ENCODE data around the gene PLEKHG4B. TPM values are rescaled to one million over a fixed set of nuclear protein-coding genes. Genes with fewer than 3 reads are reported as not detected.

The PLEKHG4B gene
- total RNA-seq, 1 experiment from 2014 or later: 51.4 TPM

GRCh38 chr5:182126-182525 lies 90.2 kb downstream of the PLEKHG4B start:
- H3K27me3 Mint-ChIP-seq (ENCODE audit: low read depth): no peaks in the 10 kb centered on the region
- ChIA-PET CTCF (no interaction called here), POLR2A (no interaction called here)
- peaks cover 13% of the 10 kb centered on the region for H3K4me1 Mint-ChIP-seq
- H3K4me3 Mint-ChIP-seq: no peak overlapping the region
- no peaks in the 10 kb centered on the region for H3K9me3 Mint-ChIP-seq
- TF ChIP-seq SMAD3 (CRISPR knock-in tag; IDR thresholded peaks at IDR 0.05; ENCODE audit: borderline replicate concordance) (no peak), USF1 (CRISPR knock-in tag; IDR thresholded peaks at IDR 0.05) (no peak), ZSCAN18 (CRISPR knock-in tag; IDR thresholded peaks at IDR 0.05) (no peak), ZNF416 (CRISPR knock-in tag; IDR thresholded peaks at IDR 0.05) (no peak), ZNF425 (CRISPR knock-in tag; conservative IDR thresholded peaks at IDR 0.05) (no peak), RELA (CRISPR knock-in tag; IDR thresholded peaks at IDR 0.05; ENCODE audit: borderline replicate concordance) (no peak), ZNF671 (CRISPR knock-in tag; IDR thresholded peaks at IDR 0.05) (no peak), E2F5 (CRISPR knock-in tag; IDR thresholded peaks at IDR 0.05) (no peak)
- TF ChIP-seq, protein P1, sequence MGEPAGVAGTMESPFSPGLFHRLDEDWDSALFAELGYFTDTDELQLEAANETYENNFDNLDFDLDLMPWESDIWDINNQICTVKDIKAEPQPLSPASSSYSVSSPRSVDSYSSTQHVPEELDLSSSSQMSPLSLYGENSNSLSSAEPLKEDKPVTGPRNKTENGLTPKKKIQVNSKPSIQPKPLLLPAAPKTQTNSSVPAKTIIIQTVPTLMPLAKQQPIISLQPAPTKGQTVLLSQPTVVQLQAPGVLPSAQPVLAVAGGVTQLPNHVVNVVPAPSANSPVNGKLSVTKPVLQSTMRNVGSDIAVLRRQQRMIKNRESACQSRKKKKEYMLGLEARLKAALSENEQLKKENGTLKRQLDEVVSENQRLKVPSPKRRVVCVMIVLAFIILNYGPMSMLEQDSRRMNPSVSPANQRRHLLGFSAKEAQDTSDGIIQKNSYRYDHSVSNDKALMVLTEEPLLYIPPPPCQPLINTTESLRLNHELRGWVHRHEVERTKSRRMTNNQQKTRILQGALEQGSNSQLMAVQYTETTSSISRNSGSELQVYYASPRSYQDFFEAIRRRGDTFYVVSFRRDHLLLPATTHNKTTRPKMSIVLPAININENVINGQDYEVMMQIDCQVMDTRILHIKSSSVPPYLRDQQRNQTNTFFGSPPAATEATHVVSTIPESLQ (CRISPR knock-in tag; IDR thresholded peaks at IDR 0.05): no peak
- TF ChIP-seq, protein P2, sequence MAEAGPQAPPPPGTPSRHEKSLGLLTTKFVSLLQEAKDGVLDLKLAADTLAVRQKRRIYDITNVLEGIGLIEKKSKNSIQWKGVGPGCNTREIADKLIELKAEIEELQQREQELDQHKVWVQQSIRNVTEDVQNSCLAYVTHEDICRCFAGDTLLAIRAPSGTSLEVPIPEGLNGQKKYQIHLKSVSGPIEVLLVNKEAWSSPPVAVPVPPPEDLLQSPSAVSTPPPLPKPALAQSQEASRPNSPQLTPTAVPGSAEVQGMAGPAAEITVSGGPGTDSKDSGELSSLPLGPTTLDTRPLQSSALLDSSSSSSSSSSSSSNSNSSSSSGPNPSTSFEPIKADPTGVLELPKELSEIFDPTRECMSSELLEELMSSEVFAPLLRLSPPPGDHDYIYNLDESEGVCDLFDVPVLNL (CRISPR knock-in tag; IDR thresholded peaks at IDR 0.05; ENCODE audit: borderline replicate concordance, low read depth): no peak
- peaks cover 20% of the 10 kb centered on the region for H3K36me3 Mint-ChIP-seq
- no peak overlapping the region for H3K27ac Mint-ChIP-seq
- DNase-seq (ENCODE audit: low spot score): no peak
- no peak for ATAC-seq

DNA sequence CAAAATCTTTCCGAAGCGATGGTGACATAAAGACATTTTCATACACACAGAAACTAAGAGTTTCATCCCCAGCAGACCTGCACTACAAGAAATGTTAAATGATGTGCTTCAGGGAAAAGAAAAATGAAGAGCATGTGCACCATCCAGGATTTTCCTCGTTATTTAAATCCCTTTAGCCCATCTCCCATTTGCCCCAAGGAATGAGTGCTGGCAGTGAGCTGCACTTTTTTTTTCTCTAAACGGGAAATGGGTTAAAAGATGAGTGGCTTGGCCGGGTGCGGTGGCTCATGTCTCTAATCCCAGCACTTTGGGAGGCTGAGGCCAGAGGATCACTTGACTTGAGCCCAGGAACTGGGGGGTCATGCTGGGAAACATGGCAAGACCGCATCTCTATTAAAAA lies 92.5 kb downstream of the PLEKHG4B start:
- ATAC-seq (no peak), DNase-seq (ENCODE audit: low spot score) (no peak)
- Mint-ChIP-seq H3K27ac (no peak overlapping the region), H3K27me3 (ENCODE audit: low read depth) (no peaks in the 10 kb centered on the region; the same call in 1 of the 2 replicates), H3K9me3 (no peaks in the 10 kb centered on the region), H3K36me3 (peaks cover 20% of the 10 kb centered on the region), H3K4me3 (no peak overlapping the region), H3K4me1 (peaks cover 21% of the 10 kb centered on the region)
- ChIA-PET POLR2A (no interaction called here), CTCF (no interaction called here)
- no peak for TF ChIP-seq ZNF532 (CRISPR knock-in tag; IDR thresholded peaks at IDR 0.05; ENCODE audit: borderline replicate concordance)
- no peak for TF ChIP-seq CREB1 (CRISPR knock-in tag; IDR thresholded peaks at IDR 0.05)
- no peak for TF ChIP-seq ZNF232 (CRISPR knock-in tag; IDR thresholded peaks at IDR 0.05)
- no peak for TF ChIP-seq ZNF416 (CRISPR knock-in tag; IDR thresholded peaks at IDR 0.05)
- no peak for TF ChIP-seq ZNF219 (CRISPR knock-in tag; IDR thresholded peaks at IDR 0.05; ENCODE audit: borderline replicate concordance)
- TF ChIP-seq, protein P3, sequence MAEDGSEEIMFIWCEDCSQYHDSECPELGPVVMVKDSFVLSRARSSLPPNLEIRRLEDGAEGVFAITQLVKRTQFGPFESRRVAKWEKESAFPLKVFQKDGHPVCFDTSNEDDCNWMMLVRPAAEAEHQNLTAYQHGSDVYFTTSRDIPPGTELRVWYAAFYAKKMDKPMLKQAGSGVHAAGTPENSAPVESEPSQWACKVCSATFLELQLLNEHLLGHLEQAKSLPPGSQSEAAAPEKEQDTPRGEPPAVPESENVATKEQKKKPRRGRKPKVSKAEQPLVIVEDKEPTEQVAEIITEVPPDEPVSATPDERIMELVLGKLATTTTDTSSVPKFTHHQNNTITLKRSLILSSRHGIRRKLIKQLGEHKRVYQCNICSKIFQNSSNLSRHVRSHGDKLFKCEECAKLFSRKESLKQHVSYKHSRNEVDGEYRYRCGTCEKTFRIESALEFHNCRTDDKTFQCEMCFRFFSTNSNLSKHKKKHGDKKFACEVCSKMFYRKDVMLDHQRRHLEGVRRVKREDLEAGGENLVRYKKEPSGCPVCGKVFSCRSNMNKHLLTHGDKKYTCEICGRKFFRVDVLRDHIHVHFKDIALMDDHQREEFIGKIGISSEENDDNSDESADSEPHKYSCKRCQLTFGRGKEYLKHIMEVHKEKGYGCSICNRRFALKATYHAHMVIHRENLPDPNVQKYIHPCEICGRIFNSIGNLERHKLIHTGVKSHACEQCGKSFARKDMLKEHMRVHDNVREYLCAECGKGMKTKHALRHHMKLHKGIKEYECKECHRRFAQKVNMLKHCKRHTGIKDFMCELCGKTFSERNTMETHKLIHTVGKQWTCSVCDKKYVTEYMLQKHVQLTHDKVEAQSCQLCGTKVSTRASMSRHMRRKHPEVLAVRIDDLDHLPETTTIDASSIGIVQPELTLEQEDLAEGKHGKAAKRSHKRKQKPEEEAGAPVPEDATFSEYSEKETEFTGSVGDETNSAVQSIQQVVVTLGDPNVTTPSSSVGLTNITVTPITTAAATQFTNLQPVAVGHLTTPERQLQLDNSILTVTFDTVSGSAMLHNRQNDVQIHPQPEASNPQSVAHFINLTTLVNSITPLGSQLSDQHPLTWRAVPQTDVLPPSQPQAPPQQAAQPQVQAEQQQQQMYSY (CRISPR knock-in tag; IDR thresholded peaks at IDR 0.05): no peak
- no peak for TF ChIP-seq ESRRA (CRISPR knock-in tag; IDR thresholded peaks at IDR 0.05; ENCODE audit: borderline replicate concordance)
- no peak for TF ChIP-seq IRF1 (CRISPR knock-in tag; IDR thresholded peaks at IDR 0.05)

Measured in WTC11 (cell line).